NCI-H774 (cell line): ENCODE measurements around the gene YTHDC1.
A peak's percentile ranks its signal among the peaks of the same experiment; 100 is the strongest.
"Not testable (repeated sequence)": the region's sequence is repeated elsewhere in the genome, so short reads cannot be mapped to it uniquely, and the experiment has no call there.

Experiments used
- DNase-seq: peaks from one replicate; lab custom pipeline; 2025; lab: John Stamatoyannopoulos, UW

Gene YTHDC1

DNA sequence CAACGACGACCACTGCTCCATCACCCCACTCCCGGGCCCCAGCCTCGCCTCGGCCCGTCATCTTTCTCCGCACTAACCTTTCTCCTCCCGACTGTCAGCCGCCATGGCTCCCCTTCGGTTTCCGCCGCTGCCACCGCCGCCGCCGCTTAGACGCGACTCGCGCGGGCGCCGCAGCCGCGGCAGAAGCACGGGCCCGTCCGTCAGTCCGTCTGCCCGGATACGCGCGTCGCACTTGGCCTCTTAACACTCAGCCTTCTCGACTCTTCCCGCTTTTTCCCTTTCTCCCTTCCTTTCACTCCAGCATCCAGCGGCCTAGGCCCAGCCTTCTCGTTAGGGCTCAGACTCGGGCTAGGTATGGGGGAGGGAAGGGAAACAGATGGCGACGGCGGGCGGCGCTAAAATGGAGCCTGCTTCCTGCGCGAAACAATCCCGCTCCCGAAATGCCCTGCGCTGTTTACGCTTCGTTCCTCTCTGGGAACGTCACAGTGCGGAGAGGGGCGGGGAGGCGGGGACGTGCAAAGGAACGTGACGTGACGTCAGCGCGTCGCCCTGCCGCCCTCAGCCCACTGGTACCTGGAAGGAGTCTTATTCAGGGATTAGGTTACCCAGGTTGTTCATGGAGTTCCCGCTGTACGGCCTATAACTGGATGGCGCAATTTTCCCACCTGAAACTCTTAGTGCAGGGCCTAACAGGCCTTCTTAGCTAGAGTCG, at the start of gene YTHDC1:
Gene YTHDC1 (minus strand): TSS at position 442 of the 712 bp plus-strand sequence. CDS start 337 bp downstream, at position 105.
- DNase-seq = peak; percentile 85

DNA sequence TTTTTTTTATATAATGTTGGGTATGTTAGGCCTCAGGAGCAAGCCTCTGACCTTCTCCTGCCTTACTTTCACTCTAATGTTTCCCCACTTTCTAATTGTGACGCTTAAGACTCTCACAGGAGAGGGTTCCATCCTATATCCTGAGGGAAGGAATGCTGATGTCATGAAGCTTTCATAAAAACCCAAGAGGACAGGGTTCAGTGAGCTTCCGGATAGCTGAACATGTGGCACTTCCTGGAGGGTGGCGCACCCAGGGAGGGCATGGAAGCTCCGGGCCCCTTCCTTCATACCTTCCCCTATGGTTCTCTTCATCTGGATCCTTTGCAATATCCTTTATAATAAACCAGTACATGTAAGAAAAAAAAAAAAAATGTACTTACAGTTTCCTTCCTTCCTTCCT, 49.4 kb upstream of the YTHDC1 start:
- no peak for DNase-seq

DNA sequence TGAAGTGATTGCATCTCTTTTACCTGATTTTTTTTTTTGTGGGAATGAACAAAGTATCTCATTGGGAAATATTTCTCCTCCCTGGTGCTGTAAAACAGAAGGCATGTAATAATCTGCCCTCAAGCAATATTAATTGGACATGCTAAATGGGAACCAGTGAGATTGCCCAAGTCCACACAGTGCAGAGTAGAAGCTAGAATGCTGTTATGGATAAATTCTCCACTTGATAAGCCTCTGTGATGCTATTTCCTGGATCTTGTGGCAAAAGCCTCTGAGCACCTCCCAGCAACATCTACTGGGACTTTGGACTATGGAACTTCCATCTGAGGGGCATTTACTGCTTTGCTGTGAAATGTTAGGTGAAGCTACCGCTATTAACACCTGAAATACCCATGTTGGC, 46.9 kb upstream of the YTHDC1 start:
- DNase-seq = no peak

DNA sequence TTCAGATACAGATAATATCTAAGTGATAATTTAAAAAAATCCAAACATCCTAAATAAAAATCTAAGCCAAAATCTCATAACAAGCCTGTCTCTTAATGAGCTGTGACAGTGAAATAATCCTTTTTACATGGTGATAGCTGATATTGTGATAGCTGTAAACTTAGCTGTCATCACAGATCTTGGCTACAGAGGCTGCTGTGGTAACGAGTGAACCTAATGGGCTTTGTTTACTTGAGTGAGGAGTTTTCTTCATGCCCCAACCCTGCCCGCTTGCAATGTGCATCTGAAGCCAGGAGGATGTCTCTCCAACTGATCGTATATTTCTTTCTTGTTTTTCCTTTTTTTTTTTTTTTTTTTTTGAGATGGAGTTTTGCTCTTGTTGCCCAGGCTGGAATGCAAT, 41.5 kb upstream of the YTHDC1 start:
- no peak for DNase-seq

DNA sequence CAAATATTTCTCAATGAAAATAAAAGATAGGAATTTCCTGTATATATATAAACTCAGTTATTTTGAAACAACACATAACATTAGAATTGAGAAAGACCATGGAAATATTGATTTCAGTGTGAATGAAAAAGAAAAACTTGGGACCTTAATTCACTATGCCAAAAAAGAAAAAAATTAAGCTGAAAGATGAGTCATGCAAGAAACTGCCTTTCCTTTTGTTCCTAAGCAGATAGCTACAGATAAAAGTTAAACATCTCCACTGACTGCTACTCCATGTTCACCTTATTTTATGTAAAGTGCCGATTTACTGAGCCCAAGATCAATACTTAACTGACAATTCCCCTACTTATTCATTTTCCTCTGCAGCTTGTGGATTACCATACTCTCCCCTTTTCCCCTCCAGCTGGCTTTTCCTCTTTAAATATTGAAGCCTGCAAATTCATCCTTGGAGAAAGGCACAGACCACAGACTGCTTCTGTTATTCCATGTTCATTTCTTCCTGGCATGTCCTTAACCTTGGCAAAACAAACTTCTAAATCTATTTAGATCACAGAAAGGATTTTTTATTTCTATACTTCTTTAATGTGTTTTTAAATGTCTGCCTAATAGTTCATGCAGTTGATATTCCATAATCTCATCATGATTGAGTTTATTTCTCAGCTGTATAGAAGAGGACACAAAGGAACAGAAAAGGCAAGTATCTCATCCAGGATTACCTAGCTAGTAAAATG, 40.5 kb upstream of the YTHDC1 start:
- no peak for DNase-seq

DNA sequence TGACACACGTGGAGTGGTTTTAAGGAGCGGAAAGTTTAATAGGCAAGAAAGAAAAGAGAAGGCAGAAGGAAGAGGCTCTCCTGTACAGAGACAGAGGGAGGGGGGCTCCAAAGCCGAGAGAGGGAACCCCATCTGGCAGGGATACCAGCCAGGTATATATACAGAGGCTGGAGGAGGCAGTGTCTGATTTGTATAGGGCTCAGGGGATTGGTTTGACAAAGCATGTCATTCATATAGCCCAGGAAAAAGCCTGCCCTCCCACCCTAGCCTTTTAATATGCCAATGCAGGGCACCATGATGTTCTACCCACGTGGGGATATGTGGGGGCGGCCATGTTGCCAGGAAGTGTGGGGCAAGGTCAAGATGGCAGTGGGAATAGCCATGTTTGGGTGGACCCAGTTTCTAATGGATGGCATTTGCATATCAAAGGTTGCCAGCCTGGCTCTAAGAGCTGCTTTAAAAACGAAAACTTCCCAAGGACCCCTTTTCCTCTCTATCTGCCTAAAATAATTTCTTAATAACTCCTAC, 39.6 kb upstream of the YTHDC1 start:
- DNase-seq = not testable (repeated sequence)

DNA sequence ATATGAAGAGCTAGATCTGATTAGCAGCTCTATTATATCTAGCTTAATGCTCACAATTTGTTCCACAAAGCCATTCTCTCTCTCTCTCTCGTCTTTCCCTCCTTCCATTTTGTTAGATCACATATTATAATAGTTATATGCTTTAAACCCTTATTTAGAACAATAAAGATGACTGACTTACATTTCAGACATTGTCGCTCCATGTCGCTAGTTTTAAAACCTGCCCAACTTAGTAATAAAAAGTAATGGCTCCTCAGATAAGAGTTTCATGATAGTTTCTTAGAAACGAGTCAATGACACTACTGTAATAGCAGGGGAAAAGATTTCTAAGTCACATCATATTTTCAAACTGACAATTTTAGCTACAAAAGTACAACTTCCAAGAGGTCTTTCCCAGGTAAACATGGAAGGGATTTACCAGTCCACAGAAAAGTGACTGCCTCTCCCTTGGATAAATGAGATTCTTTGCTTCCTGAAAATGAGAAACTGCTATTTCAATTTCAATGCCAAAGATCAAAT, 38.5 kb upstream of the YTHDC1 start:
- no peak for DNase-seq

DNA sequence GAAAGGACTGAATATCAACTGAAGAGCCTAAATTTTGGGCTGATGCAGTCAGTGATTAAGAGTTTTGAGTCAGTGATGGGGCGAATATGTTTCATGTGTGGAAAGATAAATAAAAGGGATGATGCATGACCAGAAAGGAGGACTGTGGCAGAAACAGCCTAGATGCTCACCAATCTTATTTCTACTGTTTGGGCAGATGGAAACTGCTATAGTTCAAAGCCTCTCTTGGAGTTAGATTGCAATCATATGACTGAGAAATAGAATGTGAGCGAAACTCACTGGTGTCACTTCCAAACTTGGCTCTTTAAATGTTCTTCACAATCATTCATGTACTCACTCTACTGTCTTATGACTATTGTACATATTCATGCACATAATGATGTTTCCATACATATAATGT, 35.4 kb upstream of the YTHDC1 start:
- DNase-seq = no peak

DNA sequence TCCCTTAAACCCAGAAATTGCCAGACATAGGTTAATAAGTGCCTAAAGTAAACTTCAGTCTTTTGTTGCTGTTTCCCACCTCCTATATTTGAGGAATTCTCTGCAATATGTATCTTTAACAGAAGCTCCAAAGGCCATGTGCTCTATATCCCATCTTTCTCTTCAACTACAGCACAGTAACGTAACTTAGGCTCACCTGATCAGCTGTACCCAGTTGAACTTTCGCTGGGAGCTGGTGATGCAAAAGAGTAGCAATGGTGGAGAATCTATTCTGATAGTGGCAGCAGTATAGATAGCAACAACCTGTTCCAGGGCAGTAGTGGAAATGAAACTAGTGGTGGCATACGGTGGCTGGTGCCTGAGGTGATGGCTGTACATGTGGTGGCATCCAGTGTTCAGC, 33.2 kb upstream of the YTHDC1 start:
- no peak for DNase-seq

DNA sequence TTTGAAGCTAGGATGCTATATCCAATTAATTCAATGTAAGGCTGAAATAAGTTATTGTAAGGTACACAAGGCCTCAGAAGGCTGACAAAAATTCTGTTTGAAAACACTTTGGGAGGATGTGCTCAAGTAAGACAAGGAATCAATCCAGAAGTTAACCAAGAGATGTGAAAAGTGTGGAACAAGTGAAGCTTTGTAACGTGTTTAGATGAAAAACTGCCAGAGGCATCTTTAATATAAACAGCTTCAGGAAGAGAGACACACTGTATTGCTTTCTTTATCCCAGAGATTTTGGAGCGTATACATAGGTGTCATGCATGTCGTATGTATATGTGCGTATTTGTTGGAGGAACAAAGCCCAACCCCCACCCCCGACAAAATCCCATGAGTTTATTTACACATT, 28.3 kb upstream of the YTHDC1 start:
- no peak for DNase-seq

DNA sequence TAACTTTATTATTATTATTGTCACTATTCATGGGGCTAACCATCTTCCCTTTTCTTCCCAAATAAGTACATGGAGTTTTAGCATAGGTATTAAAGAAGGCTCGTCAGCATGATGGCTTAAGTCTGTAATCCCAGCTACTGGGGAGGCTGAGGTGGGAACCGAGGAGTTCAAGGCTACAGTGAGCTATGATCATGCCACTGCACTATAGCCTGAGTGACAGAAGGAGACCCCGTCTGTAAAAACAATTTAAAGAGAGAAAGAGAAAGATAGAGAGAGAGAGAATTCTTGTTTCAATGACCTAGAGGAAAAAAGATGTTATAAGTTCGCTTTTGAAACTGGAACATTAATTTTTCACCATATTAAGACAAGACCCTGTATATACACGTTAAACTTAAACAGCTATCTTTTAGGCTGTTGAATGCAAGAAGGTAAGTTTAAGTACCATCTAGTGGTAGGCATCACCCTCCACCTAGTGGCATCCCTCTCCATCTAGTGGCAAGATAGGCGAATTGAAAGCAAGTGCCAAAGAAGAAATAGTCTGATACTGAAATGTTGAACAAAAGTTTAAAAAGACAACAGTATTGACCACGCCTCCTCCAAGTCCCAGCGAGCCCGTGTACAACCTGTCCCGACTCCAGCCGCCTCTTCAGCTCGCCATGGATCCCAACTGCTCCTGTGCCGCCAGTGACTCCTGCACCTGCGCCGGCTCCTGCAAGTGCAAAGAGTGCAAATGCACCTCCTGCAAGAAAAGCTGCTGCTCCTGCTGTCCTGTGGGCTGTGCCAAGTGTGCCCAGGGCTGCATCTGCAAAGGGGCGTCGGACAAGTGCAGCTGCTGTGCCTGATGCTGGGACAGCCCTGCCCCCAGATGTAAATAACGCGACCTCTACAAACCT, 26.0 kb upstream of the YTHDC1 start:
- no peak for DNase-seq

DNA sequence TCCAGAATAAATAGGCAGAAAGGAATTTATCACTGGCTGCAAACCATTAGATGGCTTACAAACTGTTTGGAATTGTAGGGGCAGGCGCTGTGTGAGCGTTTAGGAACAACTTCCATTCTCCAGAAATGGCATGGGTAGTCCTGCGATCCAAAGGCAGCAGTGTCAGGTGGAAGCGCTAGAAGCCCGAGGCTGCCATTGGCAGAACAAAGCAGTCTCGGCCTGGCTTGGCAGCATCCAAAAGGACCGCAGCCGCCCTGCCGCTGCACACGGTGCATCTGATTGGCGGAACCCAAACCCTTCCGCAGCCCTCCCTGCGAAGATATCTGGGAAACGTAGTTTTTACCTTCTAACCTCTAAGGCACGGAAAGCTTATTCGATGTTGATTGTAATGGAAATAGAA, 23.6 kb upstream of the YTHDC1 start:
- DNase-seq = no peak

DNA sequence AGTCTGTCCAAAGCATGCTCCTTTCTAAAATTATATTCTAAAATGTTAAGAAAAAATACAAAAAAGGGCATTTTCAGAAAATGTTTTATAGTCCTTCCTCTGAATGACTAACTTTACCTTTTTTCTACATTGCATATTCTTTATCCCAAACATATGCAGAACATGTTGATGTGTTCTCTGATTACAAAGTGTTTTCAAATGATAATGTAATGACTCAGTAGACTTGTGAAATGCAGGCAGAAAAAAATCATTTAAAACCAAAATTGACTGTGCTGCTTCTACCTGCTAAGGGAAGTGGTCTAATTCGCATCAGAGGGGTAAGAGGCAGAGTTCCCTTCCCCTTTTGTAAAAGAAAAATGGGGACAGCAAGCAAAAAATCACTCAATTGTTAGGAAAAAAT, 22.7 kb upstream of the YTHDC1 start:
- DNase-seq = no peak

DNA sequence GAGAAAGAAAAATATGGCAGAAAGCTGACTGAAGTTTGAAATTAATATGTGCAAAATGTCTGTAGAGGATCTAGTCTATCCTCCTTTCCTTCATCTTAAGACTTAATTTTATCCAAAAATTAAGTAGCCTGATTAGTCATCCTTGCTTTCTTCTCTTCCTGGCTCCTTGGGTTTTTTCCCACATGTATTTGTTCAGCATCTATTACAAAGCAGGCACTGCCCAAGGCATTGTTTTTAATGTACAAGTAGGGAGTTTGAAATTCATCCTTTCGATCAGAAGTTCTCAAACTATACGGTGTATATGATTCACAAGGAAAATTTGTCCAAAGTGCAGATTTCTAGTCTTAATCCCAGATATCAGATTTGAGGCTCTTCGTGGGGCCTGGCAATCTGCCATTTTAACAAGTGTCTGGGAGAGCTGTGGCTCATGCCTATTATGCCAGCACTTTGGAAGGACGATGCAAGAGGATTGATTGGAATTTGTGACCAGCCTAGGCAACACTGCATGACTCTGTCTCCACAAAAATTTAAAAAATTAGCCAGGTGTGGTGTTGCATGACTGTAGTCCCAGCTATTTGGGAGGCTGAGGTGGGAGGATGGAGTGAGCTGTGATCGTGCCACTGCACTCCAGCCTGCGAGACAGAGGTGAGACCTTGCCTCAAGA, 19.4 kb upstream of the YTHDC1 start:
- DNase-seq = no peak

DNA sequence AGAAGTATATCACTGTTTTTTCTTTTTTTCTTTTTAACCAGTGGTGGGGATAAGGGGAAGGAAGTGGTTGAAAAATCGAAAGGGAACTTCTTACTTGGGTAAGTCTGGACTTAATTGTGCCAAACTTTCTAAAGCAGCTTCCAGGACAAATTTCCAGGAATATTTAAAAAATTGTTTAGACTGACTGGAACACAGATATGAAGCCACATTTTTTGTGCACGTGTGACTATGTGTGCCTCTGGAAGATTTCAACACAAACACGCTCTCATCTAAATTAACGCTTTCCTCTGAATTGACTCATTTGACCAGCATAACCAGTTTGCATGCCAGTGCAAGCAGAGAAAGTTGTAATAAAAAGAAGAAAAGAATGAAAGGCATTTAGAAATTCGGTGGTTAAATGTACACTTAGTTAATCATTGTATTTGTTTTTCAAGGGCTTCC, 18.8 kb upstream of the YTHDC1 start:
- DNase-seq = no peak

DNA sequence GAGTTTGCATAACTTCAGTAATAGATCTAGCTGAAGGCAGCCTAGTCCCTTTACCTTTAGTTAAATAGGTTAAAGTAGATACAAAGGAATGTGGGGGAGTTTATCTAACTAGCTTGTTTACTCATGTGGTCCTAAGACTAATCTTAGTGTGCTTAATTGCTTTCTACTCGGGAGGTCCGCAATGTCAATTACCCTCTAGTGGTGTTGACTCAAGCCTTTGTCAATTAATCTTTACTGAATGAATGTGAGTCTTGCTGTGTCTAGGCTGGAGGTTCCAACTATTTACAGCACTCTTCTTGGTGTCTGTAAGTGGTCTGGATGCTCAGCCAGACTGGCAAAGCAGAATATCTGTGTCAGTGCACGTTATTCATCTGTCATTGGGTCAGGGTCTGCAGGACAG, 17.9 kb upstream of the YTHDC1 start:
- no peak for DNase-seq

DNA sequence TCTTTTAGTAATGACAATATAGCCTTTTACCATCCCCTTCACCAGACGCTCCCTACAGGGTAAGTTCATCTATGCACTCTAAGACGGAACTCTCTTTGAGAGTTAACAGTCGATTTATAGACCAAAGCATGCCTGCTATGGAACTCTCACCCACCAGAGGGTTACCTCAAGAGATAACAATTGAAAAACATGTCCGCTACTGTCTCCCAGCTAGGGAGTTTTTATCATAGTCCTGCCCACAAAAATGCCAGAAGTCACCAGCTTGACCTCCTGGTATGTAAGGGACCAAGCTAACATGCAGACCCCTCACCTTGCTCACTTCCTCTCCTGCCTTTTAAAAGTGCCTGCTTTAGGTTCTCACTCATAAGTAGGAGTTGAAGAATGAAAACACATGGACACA, 16.7 kb upstream of the YTHDC1 start:
- DNase-seq = no peak

DNA sequence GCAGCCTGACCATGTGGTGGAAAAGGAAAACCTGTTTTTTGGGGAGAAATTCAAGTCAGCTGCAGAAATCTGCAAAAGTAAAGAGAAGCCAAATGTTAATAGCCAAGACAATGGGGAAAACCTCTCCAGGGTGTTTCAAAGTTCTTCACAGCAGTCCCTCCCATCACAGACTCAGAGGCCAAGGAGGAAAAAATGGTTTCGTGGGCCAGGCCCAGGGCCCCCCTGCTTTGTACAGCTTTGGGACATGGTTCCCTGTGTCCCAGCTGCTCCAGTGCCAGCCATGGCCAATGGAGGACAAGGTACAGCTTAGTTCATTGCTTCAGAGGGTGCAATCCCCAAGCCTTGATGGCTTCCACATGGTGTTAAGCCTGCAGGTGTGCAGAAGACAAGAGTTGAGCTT, 15.2 kb upstream of the YTHDC1 start:
- DNase-seq = no peak

DNA sequence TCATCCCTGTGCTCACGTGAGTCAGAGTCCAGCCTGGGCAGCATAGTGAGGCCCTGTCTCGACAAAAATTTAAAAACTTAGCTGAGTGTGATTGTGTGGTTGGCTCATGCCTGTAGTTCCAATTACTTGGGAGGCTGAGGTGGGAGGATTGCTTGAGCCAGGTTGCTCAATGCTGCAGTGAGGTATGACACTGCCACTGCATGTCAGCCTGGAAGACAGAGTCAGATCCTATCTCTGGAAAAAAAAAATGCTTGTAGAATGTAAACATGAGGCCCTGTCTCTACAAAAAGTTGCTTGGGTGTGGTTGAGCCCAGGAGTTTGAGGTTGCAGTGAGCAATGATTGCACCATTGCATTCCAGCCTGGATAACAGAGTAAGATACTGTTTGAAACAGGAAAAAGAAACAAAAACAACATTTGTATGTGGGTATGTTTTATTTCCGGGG, 11.3 kb upstream of the YTHDC1 start:
- DNase-seq = no peak

DNA sequence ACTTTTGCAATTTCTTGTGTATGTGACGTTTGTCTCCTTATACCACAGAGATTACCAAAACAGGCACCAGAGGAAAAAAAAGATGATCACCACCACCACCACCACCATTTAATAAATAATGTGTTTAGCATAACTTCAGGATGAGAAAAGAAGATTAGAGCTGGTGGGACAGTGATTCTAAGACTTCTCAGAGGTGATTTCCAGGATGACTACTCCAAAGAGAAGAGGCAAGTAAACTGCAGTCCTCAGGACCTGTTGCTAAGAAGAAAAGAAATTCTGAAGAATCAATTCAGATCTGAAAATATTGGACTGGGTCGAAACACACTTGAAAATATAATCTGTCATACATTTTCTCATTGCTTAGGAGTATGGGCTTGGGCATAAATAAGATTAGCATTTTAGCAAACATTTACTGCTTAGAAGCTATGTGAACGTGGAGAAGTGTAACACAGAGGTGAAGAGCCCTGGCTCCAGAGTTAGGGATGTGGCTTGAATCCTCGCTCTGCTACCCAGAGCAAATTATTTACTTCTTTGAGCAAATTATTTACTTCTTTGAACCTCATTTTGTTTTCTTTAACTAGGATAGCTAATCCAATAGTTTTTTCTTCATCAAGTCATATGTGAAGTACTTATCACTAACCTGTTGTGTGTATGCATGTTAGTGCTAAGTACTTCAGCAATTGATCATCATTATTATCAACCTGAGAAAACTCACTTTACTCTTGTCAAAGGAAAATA, 10.5 kb upstream of the YTHDC1 start:
- no peak for DNase-seq

DNA sequence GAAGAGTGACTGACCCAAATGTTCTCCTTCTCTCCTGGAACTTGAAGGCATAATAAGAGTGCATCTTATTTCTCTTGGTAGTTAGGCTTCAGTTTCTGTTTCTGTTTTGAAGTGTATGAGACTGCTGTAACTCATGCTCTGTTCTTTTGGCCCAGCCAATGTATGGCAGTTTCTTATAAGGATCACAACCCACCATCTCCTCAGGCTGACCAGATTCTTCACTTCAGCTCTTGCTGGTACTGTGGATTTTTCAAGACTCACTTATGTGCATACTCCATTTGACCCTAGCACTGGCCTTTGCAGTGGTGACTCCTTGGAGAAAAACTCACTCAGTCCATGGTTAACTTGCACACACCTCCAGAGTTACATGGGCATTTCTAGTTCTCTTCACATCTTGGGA, 9.6 kb upstream of the YTHDC1 start:
- no peak for DNase-seq
